ENCODE results near the gene SUSD4.

Gene SUSD4

DNA sequence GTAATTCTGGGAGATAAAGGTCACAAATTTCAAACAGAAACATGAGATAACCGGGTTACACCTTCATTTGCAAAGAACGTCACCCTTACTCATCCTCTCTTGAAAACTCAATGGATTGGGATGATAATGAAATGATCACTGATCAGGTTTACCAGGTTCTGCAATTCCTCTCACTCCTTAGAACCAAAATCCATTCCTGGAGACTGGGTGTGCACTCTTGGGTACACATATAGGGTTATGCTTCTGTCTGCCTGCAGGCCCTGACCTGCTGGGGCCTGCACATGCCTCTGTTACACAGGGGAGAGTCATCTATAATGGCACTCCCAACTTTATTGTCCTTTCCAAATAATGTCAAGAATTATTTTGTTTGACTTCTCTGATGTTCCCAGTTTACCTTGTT, 8.3 kb downstream of the SUSD4 start:
- H3K27me3 ChIP-seq (ENCODE audit: control insufficient read depth in 1 of 2, insufficient read depth in 2 of 2, low read length in 2 of 2) = peaks cover 5 to 7% of the 10 kb centered on the region in 2 donors
- no peak overlapping the region for H3K9ac ChIP-seq (ENCODE audit: low read length in 2 of 2)
- H3K27ac ChIP-seq (ENCODE audit: low read length) = no peak overlapping the region
- H3K9me3 ChIP-seq (ENCODE audit: control insufficient read depth in 2 of 2, low read length in 2 of 2) = no peaks in the 10 kb centered on the region
- H3K4me3 ChIP-seq (ENCODE audit: low read length in 2 of 2) = no peak overlapping the region
- H3K36me3 ChIP-seq (ENCODE audit: control insufficient read depth in 2 of 2, insufficient read depth in 2 of 2, low read length in 2 of 2) = no peaks in the 10 kb centered on the region
- no peaks in the 10 kb centered on the region for H3K4me1 ChIP-seq (ENCODE audit: control insufficient read depth, insufficient read depth, low read length)

DNA sequence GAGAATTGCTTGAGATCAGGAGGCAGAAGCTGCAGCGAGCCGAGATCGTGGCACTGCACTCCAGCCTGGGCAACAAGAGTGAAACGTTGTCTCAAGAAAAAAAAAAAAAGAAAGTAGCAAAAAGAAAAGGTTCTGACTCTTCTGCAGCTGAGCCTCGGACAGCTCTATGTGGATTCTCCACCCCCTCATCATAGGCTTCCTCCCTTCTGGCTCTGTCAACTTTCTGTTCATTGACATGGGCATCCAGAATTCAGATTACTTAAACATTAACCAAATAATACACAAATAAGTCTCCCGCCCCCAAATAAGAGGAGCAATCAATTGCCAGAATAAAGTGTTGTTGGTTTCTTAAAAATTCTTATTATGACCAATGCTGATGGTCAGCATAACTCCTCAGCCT, 10.0 kb downstream of the SUSD4 start:
- no peak overlapping the region for H3K9ac ChIP-seq (ENCODE audit: low read length in 2 of 2)
- no peaks in the 10 kb centered on the region for H3K36me3 ChIP-seq (ENCODE audit: control insufficient read depth in 2 of 2, insufficient read depth in 2 of 2, low read length in 2 of 2)
- H3K27me3 ChIP-seq (ENCODE audit: control insufficient read depth in 1 of 2, insufficient read depth in 2 of 2, low read length in 2 of 2) = peaks cover 2 to 5% of the 10 kb centered on the region in 2 donors
- H3K4me1 ChIP-seq (ENCODE audit: control insufficient read depth, insufficient read depth, low read length) = no peaks in the 10 kb centered on the region
- H3K27ac ChIP-seq (ENCODE audit: low read length) = no peak overlapping the region
- H3K4me3 ChIP-seq (ENCODE audit: low read length in 2 of 2) = no peak overlapping the region
- no peaks in the 10 kb centered on the region for H3K9me3 ChIP-seq (ENCODE audit: control insufficient read depth in 2 of 2, low read length in 2 of 2)

DNA sequence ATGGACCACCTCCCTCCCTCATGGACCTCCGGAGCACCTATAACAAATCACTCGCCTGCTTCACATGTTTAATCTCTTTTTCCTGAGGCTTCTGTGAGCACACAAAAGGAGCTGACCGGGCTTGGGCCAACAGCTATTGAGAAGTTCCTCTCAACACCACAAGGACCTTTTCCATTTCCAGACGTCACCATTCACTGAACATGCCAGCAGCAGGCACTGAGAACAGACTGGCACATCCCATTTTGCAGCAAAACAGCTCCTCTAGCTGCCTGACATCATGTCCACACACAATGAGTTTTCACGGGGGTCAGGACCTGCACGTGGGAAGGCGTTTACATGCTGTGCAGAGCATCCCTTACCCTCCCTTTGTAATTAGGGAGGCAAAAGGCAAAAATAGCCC, 11.0 kb downstream of the SUSD4 start:
- no peaks in the 10 kb centered on the region for H3K36me3 ChIP-seq (ENCODE audit: control insufficient read depth in 2 of 2, insufficient read depth in 2 of 2, low read length in 2 of 2)
- H3K9ac ChIP-seq (ENCODE audit: low read length in 2 of 2) = no peak overlapping the region

DNA sequence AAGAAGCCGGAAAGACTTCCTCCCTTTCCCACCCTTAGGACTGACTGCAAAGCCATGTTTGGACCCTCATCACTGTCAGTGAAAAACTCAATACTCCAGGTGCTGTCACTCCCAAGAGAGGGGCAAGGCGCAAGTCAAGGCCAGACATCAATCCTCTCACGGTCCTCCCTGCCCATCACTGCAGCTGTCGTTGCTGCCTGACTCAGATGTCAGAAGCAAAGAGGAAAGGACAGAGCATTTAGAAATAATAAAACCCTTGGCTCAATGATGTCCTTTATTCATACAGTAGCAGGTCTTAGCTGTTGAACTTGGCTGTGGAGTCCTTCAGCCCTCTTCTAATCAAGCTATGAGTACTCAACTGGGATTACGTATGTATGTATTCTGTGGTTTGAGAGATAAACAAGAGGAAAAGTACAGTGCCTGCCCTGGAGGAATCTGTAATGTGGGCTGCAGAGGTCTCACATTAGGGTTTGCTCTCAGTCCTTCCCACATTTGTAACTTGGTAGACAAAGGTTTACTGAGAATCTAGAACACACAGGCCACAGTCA, 13.5 kb downstream of the SUSD4 start:
- H3K4me1 ChIP-seq (ENCODE audit: control insufficient read depth, insufficient read depth, low read length) = no peaks in the 10 kb centered on the region
- H3K4me3 ChIP-seq (ENCODE audit: low read length in 2 of 2) = no peak overlapping the region
- no peaks in the 10 kb centered on the region for H3K36me3 ChIP-seq (ENCODE audit: control insufficient read depth in 2 of 2, insufficient read depth in 2 of 2, low read length in 2 of 2)
- no peak overlapping the region for H3K27ac ChIP-seq (ENCODE audit: low read length)
- H3K9ac ChIP-seq (ENCODE audit: low read length in 2 of 2) = no peak overlapping the region
- no peaks in the 10 kb centered on the region for H3K9me3 ChIP-seq (ENCODE audit: control insufficient read depth in 2 of 2, low read length in 2 of 2)
- peaks cover 2 to 5% of the 10 kb centered on the region in 2 donors for H3K27me3 ChIP-seq (ENCODE audit: control insufficient read depth in 1 of 2, insufficient read depth in 2 of 2, low read length in 2 of 2)

More for the DNA sequence above, 11.0 kb downstream of the SUSD4 start:
- Histone ChIP-seq H3K27ac (ENCODE audit: low read length) (no peak overlapping the region), H3K9me3 (ENCODE audit: control insufficient read depth in 2 of 2, low read length in 2 of 2) (no peaks in the 10 kb centered on the region), H3K27me3 (ENCODE audit: control insufficient read depth in 1 of 2, insufficient read depth in 2 of 2, low read length in 2 of 2) (peaks cover 2 to 5% of the 10 kb centered on the region in 2 donors), H3K4me1 (ENCODE audit: control insufficient read depth, insufficient read depth, low read length) (no peaks in the 10 kb centered on the region), H3K4me3 (ENCODE audit: low read length in 2 of 2) (no peak overlapping the region)

DNA sequence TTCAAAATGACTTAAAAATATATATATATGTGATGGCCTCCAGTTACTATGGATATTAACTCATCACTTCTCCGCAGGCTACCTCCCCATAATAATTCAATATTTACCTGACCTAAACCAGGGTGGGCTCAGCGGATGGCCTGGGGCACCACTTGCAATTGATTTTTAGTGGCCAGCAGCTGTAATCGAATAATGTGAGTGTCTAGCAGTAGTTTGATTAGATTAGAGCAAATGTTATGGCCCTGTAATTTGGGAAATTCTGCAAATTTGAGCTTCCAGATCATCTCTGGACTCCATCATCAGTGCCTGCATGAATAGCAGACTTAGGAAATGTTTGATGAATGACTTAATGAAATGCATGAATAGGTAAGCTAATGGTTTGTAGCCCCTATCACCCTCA, 14.7 kb downstream of the SUSD4 start:
- peaks cover 2 to 5% of the 10 kb centered on the region in 2 donors for H3K27me3 ChIP-seq (ENCODE audit: control insufficient read depth in 1 of 2, insufficient read depth in 2 of 2, low read length in 2 of 2)
- H3K9ac ChIP-seq (ENCODE audit: low read length in 2 of 2) = no peak overlapping the region
- no peak overlapping the region for H3K27ac ChIP-seq (ENCODE audit: low read length)
- H3K4me3 ChIP-seq (ENCODE audit: low read length in 2 of 2) = no peak overlapping the region
- no peaks in the 10 kb centered on the region for H3K4me1 ChIP-seq (ENCODE audit: control insufficient read depth, insufficient read depth, low read length)
- H3K9me3 ChIP-seq (ENCODE audit: control insufficient read depth in 2 of 2, low read length in 2 of 2) = no peaks in the 10 kb centered on the region
- H3K36me3 ChIP-seq (ENCODE audit: control insufficient read depth in 2 of 2, insufficient read depth in 2 of 2, low read length in 2 of 2) = no peaks in the 10 kb centered on the region

DNA sequence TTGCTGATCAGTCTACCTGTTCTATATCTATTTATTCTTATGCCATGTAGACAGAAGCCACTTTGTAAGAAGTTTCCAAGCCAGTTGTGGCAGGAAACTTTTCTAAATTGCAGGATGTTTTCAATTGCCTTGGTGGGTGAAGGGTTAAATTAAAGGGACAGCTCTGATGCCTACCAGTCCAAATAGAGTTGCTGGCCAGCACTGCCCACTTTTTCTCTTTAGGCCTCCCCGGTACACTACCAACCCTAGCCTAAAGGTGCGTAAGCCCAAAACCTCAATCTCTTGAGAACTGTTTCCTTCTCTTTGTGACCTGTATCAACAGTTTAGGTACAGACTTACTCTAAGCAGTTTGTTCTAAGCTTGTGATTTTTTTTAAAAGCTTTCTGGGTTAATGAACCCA, 15.5 kb downstream of the SUSD4 start:
- no peaks in the 10 kb centered on the region for H3K9me3 ChIP-seq (ENCODE audit: control insufficient read depth in 2 of 2, low read length in 2 of 2)
- H3K36me3 ChIP-seq (ENCODE audit: control insufficient read depth in 2 of 2, insufficient read depth in 2 of 2, low read length in 2 of 2) = no peaks in the 10 kb centered on the region
- H3K4me1 ChIP-seq (ENCODE audit: control insufficient read depth, insufficient read depth, low read length) = no peaks in the 10 kb centered on the region
- H3K27me3 ChIP-seq (ENCODE audit: control insufficient read depth in 1 of 2, insufficient read depth in 2 of 2, low read length in 2 of 2) = peaks cover 2 to 3% of the 10 kb centered on the region in 2 donors
- H3K4me3 ChIP-seq (ENCODE audit: low read length in 2 of 2) = no peak overlapping the region
- H3K27ac ChIP-seq (ENCODE audit: low read length) = no peak overlapping the region
- H3K9ac ChIP-seq (ENCODE audit: low read length in 2 of 2) = no peak overlapping the region

DNA sequence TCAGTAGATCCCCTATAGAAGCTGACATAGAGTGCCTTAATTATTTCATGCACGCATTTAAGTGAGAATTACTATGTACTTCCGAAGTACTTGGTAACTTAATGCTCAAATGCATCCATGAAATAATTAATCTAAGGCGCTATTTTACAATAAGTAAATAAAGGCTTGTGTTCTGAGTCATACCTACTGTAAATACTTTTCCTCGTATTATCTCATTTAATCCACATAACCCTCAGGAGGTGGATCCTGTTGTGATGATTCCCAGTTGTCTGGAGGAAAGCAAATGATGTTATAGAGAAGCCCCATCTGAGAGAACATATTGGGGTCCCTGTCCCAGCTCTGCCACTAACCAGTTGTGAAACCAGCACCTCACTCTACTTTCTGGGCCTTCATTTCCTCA, 16.4 kb downstream of the SUSD4 start:
- H3K27me3 ChIP-seq (ENCODE audit: control insufficient read depth in 1 of 2, insufficient read depth in 2 of 2, low read length in 2 of 2) = peaks cover 0 to 2% of the 10 kb centered on the region in 2 donors
- H3K9ac ChIP-seq (ENCODE audit: low read length in 2 of 2) = no peak overlapping the region
- H3K27ac ChIP-seq (ENCODE audit: low read length) = no peak overlapping the region
- H3K36me3 ChIP-seq (ENCODE audit: control insufficient read depth in 2 of 2, insufficient read depth in 2 of 2, low read length in 2 of 2) = no peaks in the 10 kb centered on the region
- no peaks in the 10 kb centered on the region for H3K4me1 ChIP-seq (ENCODE audit: control insufficient read depth, insufficient read depth, low read length)
- H3K4me3 ChIP-seq (ENCODE audit: low read length in 2 of 2) = no peak overlapping the region
- H3K9me3 ChIP-seq (ENCODE audit: control insufficient read depth in 2 of 2, low read length in 2 of 2) = no peaks in the 10 kb centered on the region

DNA sequence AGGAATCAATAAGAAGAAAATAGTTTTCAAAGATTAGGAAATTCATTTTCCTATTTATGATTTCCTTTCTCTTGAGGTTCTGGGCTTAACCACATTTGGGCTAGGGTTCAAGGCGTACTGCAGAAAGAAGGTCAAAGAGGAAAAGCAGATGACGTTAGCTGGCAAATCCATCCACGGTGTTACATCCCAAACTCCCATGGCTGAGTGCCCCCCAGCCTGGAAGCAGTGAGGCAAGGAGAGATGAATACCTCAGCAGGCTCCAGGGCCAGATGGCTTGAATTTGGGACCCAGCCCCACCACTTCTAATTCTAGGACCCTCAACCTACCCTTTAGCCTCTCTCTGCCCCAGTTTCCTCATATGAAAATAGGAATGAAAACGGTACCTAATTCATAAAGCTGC, 17.7 kb downstream of the SUSD4 start:
- H3K27me3 ChIP-seq (ENCODE audit: control insufficient read depth in 1 of 2, insufficient read depth in 2 of 2, low read length in 2 of 2) = no peaks in the 10 kb centered on the region
- no peaks in the 10 kb centered on the region for H3K9me3 ChIP-seq (ENCODE audit: control insufficient read depth in 2 of 2, low read length in 2 of 2)
- H3K4me3 ChIP-seq (ENCODE audit: low read length in 2 of 2) = no peak overlapping the region
- no peaks in the 10 kb centered on the region for H3K36me3 ChIP-seq (ENCODE audit: control insufficient read depth in 2 of 2, insufficient read depth in 2 of 2, low read length in 2 of 2)
- no peak overlapping the region for H3K9ac ChIP-seq (ENCODE audit: low read length in 2 of 2)
- H3K27ac ChIP-seq (ENCODE audit: low read length) = no peak overlapping the region
- H3K4me1 ChIP-seq (ENCODE audit: control insufficient read depth, insufficient read depth, low read length) = peaks cover 3% of the 10 kb centered on the region

DNA sequence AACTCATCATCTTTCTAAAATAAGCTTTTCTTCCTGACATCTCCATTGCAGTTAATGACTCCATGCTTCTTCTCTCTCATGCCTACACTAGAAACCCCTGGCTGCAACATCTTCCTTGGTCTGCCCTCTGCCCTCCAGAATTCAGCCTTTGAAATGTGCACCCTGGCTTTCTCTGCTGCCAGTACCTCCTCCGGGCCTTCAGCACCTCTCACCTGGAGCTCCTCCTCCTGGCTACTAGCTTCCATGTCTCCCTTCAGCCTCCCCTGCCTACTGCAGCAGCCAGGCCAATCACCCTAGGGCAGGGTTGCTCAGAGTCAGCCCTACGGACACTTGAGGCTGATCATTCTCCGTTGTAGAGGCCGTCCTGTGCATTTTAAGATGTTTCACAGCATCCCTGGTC, 18.3 kb downstream of the SUSD4 start:
- Histone ChIP-seq H3K36me3 (ENCODE audit: control insufficient read depth in 2 of 2, insufficient read depth in 2 of 2, low read length in 2 of 2) (no peaks in the 10 kb centered on the region), H3K27me3 (ENCODE audit: control insufficient read depth in 1 of 2, insufficient read depth in 2 of 2, low read length in 2 of 2) (no peaks in the 10 kb centered on the region), H3K4me3 (ENCODE audit: low read length in 2 of 2) (no peak overlapping the region), H3K4me1 (ENCODE audit: control insufficient read depth, insufficient read depth, low read length) (peaks cover 3% of the 10 kb centered on the region), H3K9me3 (ENCODE audit: control insufficient read depth in 2 of 2, low read length in 2 of 2) (no peaks in the 10 kb centered on the region), H3K27ac (ENCODE audit: low read length) (no peak overlapping the region), H3K9ac (ENCODE audit: low read length in 2 of 2) (no peak overlapping the region)

DNA sequence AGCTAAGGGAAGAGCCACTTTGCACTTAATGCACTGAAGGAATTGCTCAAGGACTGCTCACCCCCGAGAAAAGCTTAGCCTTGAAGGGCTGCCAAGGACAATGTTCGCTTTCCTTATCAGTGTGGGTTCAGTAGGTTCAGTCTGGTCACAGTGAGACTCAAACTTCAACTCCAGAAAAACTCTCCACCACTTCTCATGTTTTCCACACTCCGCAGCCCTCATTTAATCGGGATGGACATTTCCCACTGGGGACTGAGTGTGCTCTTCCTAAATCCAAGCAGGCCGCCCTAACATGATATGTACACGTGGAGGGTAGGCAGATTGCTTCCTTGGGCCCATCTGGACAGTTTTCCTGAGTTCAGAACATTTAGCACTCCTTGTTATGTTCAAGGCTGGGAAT, 19.5 kb downstream of the SUSD4 start:
- no peaks in the 10 kb centered on the region for H3K27me3 ChIP-seq (ENCODE audit: control insufficient read depth in 1 of 2, insufficient read depth in 2 of 2, low read length in 2 of 2)
- no peaks in the 10 kb centered on the region for H3K36me3 ChIP-seq (ENCODE audit: control insufficient read depth in 2 of 2, insufficient read depth in 2 of 2, low read length in 2 of 2)
- H3K27ac ChIP-seq (ENCODE audit: low read length) = no peak overlapping the region
- H3K4me3 ChIP-seq (ENCODE audit: low read length in 2 of 2) = no peak overlapping the region
- H3K4me1 ChIP-seq (ENCODE audit: control insufficient read depth, insufficient read depth, low read length) = peaks cover 3% of the 10 kb centered on the region
- H3K9me3 ChIP-seq (ENCODE audit: control insufficient read depth in 2 of 2, low read length in 2 of 2) = no peaks in the 10 kb centered on the region
- no peak overlapping the region for H3K9ac ChIP-seq (ENCODE audit: low read length in 2 of 2)

DNA sequence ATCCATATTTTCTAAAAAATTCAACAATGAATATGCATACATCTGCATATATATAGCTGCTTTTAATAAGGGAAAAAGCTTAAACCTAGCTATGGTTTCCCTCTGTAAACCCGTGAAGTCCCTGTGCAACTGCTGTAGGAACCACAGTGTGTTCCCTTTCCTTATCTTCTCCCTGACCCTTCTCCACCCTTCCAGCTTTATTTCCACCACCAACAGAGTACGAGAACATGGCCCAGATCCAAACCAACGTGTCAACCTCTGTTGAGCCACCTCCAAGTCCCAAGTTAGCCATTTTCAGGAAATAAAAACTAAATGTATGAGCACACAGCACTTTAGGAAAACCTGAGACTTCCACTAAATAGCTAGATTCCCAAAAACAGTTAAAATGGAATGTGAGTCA, 20.3 kb downstream of the SUSD4 start:
- Histone ChIP-seq H3K27ac (ENCODE audit: low read length) (no peak overlapping the region), H3K4me1 (ENCODE audit: control insufficient read depth, insufficient read depth, low read length) (peaks cover 3% of the 10 kb centered on the region)

More for the DNA sequence above, 20.3 kb downstream of the SUSD4 start:
- no peaks in the 10 kb centered on the region for H3K36me3 ChIP-seq (ENCODE audit: control insufficient read depth in 2 of 2, insufficient read depth in 2 of 2, low read length in 2 of 2)
- no peak overlapping the region for H3K9ac ChIP-seq (ENCODE audit: low read length in 2 of 2)
- no peaks in the 10 kb centered on the region for H3K9me3 ChIP-seq (ENCODE audit: control insufficient read depth in 2 of 2, low read length in 2 of 2)
- no peaks in the 10 kb centered on the region for H3K27me3 ChIP-seq (ENCODE audit: control insufficient read depth in 1 of 2, insufficient read depth in 2 of 2, low read length in 2 of 2)
- H3K4me3 ChIP-seq (ENCODE audit: low read length in 2 of 2) = no peak overlapping the region

All from stomach smooth muscle (tissue), 2 donors.